NCI-H82 treated with DMSO at 0.1 percent for 48 hours (cell line): ENCODE data around the gene PPT2.
A peak's percentile ranks its signal among the peaks of the same experiment; 100 is the strongest.
"Not testable (repeated sequence)": the region's sequence is repeated elsewhere in the genome, so short reads cannot be mapped to it uniquely, and the experiment has no call there.

Experiments used
- DNase-seq: peaks from one replicate; lab custom pipeline; 2025; ENCODE audit not compliant: unreplicated experiment; lab: John Stamatoyannopoulos, UW

The PPT2 gene

DNA sequence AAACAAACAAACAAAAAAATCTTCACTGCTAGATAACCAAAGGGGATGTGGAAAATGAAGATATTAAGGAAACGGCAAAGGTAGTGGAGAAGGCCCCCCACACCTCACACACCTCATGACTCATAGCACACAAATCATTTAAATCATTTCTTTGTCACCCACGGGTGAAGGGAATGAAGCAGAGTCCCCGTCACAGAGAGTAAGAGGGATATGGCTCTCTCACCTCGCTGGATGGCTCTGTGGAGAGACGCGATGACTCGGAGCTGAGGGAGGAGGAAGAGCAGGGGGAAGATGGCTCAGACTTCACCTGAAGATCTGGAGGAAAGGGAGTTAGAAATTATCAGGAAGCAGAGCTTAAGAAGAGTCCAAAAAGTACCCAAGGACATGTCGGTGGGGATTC, 27.1 kb upstream of the PPT2 start:
- DNase-seq, result no peak

DNA sequence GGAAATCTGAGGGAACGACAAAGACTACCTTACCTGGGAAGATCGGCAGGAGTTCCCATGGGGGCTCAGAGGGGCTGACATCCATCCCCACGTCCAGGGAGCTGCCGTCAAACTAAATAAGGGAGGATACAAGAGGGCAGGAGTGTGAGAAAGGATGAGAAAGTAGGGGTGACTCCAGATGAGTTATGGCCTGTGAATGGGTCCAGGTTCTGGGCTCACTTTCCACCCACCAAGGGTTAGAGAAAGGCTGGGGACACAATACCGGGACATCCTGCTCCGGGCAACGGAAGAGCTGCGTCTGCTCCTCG, 26.6 kb upstream of the PPT2 start:
- no peak for DNase-seq

- peak; percentile 99 for DNase-seq
Measured at GRCh38 chr6:32127717-32128592, 26.0 kb upstream of the PPT2 start, which contains the start of gene ATF6B. Gene ATF6B, minus strand, starts transcription at chr6:32128246. Its CDS starts 39 bp downstream, at chr6:32128207.

- no peak for DNase-seq
Measured at GRCh38 chr6:32128751-32129296, 25.1 kb upstream of the PPT2 start.

- DNase-seq, result no peak
Measured at GRCh38 chr6:32129297-32130088, 24.4 kb upstream of the PPT2 start.

DNA sequence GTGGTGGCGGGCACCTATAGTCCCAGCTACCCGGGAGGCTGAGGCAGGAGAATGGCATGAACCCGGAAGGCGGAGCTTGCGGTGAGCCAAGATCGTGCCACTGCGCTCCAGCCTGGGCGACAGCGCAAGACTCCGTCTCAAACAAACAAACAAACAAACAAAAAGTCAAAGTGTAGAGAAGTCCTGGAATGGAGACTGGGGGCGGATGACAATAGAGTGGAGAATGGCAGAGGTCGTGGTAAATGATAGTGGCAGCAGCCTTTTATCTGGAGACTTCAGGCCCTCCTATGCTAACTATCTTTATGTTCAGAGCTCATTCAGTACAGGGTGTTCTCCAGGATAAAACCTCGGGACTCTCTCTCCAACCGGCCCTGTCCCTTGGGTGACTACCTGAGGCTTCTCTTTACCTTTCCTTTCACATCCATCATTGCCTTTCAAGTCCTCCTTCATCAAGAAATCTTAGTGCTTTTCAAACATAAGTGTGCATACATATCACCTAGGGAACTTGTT, 22.4 kb upstream of the PPT2 start:
- no peak for DNase-seq

DNA sequence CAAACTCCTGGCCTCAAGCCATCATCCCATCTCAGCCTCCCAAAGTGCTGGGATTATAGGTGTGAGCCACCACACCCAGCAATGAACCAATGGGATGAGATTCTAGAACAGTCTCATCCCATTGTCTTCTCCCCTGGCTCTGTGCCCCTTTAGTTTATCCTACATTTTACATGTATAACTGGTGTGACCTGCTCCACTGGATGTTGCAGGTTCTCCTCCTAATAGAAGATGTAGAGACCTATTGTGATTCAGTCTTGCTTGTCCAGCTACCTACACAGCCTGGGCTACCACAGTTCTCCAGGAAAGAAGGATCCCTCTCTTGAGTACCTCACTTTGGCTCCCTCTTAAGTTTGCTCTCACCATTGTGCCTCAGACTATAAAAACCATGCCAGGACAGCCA, 21.8 kb upstream of the PPT2 start:
- no peak for DNase-seq

DNA sequence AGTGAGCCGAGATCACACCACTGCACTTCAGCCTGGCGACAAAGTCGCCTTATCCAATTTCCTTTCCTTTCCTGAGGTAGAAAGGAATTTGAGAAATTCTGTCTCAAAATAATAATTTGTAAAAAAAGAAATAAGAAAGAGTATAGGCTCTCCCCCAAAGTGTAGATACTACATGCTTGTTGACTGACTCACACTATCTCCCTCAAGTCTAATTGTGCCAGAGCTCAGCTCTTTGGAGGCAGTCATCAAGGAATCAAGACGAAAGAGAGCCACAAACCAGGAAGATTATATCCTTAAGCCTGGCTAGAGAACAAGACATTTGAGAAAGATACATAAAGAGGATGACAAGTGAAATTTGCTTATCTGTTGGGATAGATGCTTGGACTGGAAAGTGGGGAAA, 20.2 kb upstream of the PPT2 start:
- no peak for DNase-seq

DNA sequence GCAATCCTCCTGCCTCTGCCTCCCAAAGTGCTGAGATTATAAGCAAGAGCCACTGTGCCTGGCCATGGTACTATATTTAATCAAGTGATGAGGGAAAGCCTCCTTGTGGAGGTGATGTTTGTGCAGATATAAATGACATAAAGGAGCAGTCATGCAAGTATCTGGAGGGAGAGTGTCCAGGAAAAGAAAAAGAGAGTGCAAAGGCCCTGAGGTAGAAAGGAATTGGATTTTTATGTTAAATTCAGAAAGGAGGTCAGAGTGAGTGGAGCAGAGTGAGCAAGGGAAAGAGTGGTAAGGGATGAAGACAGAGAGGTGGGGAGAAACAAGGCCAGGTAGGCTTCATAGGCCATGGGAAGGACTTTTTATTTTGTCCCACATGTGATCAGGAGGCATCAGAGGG, 16.5 kb upstream of the PPT2 start:
- DNase-seq, result no peak

DNA sequence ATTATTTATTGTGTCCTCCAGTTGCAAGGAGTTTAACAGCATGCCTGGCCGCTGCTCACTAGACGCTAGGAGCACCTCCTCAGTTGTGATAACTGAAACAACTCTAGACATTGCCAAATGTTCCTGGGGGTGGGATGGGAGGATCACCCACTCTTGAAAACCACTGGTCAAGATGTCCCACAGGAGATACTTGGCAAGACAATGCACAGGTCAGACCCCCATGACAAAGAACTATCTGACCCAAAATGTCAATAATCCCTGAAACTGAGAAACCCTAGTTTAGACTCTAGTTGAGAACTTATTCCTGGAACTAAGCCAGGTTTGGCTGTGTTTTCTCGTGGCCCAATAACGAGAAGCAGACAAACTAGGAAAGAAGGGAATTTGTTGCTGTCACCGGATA, 14.4 kb upstream of the PPT2 start:
- no peak for DNase-seq

DNA sequence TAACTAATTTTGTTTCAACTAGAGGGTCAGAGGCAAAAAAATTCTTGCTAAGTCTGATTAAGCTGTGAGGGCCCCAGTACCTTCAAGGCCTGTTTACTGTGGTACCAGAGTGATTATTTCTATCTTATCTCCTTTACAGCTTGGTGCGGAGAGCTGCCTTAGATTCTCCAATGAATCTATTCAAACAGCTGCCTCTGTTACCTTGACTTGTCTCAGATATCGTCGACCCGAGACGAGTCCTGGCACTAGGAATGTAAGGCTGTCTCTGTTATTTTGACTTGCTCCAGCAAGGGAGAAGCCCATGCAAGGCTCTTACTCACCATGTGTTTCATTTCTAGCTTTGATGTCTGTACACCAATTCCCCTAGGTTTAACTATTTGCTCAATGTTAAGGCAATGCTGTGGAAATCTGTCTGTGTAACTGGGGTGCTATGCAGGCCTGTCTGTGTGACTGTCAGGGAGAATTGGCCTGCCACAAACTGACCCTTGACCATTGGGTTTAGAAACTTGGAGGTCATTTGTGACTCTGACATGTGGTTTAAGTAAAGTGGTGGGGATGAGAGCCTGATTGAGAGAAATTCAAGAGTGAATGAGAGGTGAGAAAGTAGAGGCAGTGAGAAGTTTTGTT, 13.4 kb upstream of the PPT2 start:
- no peak for DNase-seq

GRCh38 chr6:32144238-32144637, 9.7 kb upstream of the PPT2 start:
- not testable (repeated sequence) for DNase-seq

DNA sequence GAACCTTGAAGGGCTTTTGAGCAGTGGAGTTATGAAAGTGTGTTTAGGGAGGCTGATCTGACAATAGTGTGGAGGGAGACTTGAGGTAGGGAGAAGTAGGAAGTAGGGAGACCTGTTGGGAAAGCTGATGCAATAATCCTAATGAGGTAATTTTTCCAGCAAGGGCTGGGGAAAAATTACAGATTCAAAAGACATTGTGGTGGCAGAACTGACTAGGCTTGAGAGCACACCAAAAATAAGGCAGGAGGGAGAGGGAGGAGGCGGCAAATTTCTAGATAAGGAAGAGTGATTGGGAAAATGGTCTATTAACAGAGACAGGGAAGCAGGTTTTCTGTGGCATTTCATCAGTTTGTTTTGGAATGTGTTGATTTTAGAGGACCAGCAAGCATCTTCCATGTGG, 7.7 kb upstream of the PPT2 start:
- DNase-seq, result no peak

DNA sequence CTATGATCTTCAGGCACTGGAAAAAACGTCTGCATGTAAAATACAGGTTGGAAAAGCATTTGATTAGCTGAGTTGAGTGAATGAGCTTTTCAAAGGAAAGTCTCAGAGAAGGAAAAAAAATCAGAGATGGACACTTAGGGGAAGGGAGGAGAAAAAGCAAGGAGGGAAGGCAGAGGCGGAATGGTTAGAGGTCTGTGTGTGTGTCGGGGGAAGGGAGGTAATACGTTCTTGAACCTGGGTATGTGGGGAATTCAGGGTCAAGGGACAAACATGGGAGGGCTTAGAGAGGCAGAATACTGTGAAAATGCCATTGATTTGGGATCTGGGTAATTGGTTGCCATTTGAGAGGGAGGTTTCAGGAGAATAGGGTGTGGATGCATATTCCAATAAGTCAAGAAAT, 7.3 kb upstream of the PPT2 start:
- no peak for DNase-seq

GRCh38 chr6:32147401-32148132, 6.4 kb upstream of the PPT2 start:
- no peak for DNase-seq

DNA sequence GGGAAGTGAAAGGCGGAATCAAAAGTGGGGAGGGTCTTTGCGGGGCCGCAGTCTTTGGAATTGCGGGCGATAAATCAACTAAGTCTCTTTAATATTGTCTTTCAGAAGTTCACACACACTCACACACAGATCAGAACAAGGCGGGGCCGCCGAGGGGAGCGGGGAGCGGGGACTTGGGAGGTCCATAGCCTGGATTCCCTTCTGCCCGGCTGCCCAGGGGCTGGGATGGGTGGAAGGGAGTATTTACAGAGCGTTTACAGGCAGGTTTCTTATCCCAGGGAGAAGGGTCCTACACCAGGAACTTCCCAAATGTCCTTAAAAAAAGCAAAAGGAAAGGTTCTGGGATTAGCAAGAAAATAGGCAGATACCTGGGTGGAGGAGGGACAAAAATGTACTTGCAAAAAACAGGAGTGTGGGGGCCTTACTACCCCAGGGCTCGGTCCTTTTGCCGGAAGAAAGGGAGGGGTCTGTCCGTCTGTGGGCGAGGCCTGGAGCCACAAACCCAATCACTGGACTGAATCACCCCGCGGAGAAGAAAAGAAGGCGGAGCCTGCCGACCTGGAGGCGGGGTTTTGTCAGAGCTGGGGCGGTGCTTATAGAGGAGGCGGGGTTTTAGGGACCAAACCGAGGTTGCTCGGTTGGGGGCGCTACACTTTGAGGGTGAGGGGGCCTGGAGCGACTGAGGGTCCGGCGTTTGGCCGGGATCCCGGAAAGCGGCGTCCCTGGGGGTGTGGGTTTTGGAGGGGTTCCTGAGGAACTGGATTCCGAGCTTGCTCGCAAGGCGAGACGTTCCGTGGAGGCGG, 5.5 kb upstream of the PPT2 start:
- DNase-seq, result no peak

DNA sequence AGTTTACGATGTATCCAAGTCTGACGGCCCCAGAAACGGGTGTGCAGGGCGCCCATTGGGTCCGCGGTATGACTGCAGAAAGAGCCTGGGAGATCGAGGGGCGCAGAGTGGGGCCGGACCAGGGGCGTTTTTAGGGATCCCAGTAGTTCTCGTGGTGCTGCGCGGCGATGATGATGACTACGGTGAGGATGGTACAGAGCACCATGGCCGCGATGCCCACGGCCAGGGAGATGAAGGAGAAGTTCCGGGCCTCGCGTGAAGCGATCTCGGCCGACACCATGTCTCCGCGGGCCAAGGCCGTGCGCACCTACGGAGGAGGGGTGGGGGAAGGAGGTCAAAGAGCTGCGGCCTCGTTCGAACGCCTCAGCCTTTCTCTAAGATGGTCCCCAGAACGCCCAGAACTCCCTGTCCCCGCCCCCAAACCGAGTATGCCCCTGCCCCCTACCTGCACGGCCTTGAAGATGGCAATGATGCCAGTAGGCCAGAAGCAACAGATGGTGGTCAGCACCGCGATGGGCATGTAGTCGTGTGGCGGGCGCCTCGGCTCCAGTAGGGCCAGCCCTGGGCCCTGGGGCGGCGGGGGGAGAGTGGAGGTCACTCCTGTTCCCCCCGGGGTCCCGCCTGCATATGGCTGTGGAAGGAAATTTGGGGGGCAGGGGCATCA, 4.7 kb upstream of the PPT2 start:
- DNase-seq, result no peak

GRCh38 chr6:32149932-32150870, 3.7 kb upstream of the PPT2 start:
- no peak for DNase-seq
